ENCODE results near the gene SIX3.

Gene SIX3

GRCh38 chr2:44959855-44960254, 18.4 kb downstream of the SIX3 start:
- DNase-seq: no peak

GRCh38 chr2:44960871-44961270, 19.4 kb downstream of the SIX3 start:
- DNase-seq: no peak

GRCh38 chr2:44962176-44962695, 20.7 kb downstream of the SIX3 start:
- DNase-seq: no peak

GRCh38 chr2:44964752-44965236, 23.3 kb downstream of the SIX3 start:
- no peak for DNase-seq

GRCh38 chr2:44965684-44966083, 24.2 kb downstream of the SIX3 start:
- no peak for DNase-seq

- DNase-seq: no peak
Measured at GRCh38 chr2:44967056-44967455, 25.6 kb downstream of the SIX3 start.

GRCh38 chr2:44967727-44968432, 26.4 kb downstream of the SIX3 start:
- no peak for DNase-seq

- DNase-seq: no peak
Measured at GRCh38 chr2:44969936-44970335, 28.4 kb downstream of the SIX3 start.

GRCh38 chr2:44970846-44971450, 29.4 kb downstream of the SIX3 start:
- DNase-seq: no peak

- DNase-seq: no peak
Measured at GRCh38 chr2:44972771-44973535, 31.5 kb downstream of the SIX3 start.

GRCh38 chr2:44974064-44974715, 32.7 kb downstream of the SIX3 start:
- no peak for DNase-seq

GRCh38 chr2:44975571-44976450, 34.3 kb downstream of the SIX3 start:
- DNase-seq: no peak

GRCh38 chr2:44979581-44979980, 38.1 kb downstream of the SIX3 start:
- DNase-seq: no peak

GRCh38 chr2:44980751-44981713, 39.5 kb downstream of the SIX3 start:
- no peak for DNase-seq

GRCh38 chr2:44981714-44982108, 40.2 kb downstream of the SIX3 start:
- peak; percentile 37 for DNase-seq

- DNase-seq: no peak
Measured at GRCh38 chr2:44983836-44984604, 42.5 kb downstream of the SIX3 start.

GRCh38 chr2:44989176-44989575, 47.7 kb downstream of the SIX3 start:
- DNase-seq: no peak

GRCh38 chr2:44994377-44994776, 52.9 kb downstream of the SIX3 start:
- DNase-seq: no peak

All from effector CD8-positive, alpha-beta T cell (primary cell).